AG09309 (cell line): Measurements from ENCODE around the gene PVR.

Experiments used
- DNase-seq: peaks from one replicate; pipeline ENCODE4 v3.0.0-alpha.2; 2010; ENCODE audit warnings: low read depth
- H3K4me3 ChIP-seq: 2 replicates; pipeline ENCODE4 v1.5.1; 2011; ENCODE audit warnings: mild to moderate bottlenecking, low read depth, low read length, moderate library complexity; ENCODE audit not compliant: control insufficient read depth
- TF ChIP-seq, protein P1 (sequence below): IDR thresholded peaks from 2 replicates; pipeline ENCODE4 v1.5.1; 2011; ENCODE audit warnings: mild to moderate bottlenecking, low read depth, low read length, inconsistent platforms; ENCODE audit not compliant: insufficient read depth, control insufficient read depth; ENCODE audit errors: missing control alignments

The PVR gene

DNA sequence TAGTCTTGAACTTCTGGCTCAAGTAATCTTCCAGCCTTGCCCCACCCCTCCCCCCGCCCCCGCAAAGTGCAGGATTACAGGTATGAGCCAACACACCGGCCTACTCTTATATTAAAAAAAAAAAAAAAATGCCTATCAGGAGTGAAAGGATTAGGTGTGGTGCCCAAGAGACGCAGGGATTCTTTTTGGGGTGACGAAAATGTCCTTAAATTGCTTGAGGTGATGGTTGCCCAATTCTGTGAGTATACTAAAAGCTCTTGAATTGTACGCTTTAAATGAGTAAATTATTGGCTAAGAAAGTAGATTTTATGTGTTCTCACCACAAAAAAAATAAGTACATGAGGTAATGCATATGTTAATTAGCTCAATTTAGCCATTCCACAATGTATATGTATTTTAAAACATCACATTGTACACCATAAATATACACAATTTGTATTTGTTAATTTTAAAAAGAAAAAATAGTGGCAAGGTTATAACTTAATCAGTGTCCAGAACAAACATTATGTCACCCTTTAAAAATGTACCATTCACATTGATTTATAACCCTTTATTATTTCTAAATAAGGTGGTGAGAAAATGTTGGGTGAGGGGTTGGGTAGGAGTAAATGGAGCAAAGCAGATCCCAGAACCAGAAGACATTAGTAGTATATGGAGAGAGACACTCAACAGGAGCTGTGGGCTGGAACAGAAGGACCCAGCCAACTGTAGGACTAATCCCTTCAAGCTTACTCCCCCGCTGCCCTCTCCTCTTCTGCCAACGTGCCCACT is 26.4 kb upstream of the PVR start:
- no peak overlapping the region for H3K4me3 ChIP-seq
- TF ChIP-seq, protein P1, sequence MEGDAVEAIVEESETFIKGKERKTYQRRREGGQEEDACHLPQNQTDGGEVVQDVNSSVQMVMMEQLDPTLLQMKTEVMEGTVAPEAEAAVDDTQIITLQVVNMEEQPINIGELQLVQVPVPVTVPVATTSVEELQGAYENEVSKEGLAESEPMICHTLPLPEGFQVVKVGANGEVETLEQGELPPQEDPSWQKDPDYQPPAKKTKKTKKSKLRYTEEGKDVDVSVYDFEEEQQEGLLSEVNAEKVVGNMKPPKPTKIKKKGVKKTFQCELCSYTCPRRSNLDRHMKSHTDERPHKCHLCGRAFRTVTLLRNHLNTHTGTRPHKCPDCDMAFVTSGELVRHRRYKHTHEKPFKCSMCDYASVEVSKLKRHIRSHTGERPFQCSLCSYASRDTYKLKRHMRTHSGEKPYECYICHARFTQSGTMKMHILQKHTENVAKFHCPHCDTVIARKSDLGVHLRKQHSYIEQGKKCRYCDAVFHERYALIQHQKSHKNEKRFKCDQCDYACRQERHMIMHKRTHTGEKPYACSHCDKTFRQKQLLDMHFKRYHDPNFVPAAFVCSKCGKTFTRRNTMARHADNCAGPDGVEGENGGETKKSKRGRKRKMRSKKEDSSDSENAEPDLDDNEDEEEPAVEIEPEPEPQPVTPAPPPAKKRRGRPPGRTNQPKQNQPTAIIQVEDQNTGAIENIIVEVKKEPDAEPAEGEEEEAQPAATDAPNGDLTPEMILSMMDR, result no peak
- no peak for DNase-seq

DNA sequence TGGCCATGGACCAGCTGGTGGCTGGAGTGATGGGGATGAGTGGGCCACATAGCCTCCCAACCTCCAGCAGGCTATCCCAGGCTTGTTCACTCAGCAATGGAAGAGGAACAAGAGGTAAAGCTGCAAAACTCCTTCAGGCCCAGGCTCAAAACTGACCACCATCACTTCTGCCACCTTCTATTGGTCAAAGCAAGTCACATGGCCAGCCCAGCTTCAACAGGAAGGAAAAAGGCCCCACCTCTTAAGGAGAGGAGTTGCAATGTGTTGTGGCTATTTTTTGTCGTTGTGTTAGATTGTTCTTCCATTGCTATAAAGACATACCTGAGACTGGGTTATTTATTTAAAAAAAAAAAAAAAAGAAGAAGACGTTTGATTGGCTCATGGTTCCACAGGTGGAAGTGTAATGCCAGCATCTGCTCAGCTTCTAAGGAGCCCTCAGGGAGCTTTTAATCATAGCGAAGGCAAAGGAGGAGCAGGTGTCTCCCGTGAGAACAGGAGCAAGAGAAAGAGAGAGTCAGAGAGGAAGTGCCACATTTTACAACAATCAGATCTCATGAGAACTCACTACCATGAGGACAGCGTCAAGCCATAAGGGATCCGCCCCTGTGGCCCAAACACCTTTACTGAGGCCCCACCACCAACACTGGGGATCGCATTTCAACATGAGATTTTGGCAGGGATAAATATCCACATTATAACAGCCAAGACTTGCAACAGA is 24.9 kb upstream of the PVR start:
- H3K4me3 ChIP-seq, result no peak overlapping the region
- no peak for DNase-seq
- TF ChIP-seq, protein P1, result no peak

DNA sequence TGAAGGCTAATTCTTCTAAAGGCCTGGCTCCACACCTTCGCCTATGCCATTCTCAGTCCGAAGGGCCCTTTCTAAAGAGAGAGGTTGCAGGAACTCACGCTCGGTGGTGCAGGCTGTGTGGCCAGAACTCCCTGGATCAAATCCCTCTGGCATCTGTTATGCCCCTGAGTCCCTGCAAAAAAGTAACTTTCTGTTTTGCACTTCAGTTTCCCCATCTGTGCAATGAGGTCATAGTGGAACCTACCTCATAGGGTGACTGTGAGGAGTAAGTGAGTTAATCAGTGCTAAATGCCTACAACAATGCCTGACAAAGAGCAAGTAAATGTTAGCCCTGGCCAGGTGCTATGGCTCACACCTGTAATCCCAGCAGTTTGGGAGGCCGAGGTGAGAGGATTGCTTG is 23.0 kb upstream of the PVR start:
- H3K4me3 ChIP-seq, result no peak overlapping the region
- no peak for DNase-seq
- TF ChIP-seq, protein P1, result no peak

DNA sequence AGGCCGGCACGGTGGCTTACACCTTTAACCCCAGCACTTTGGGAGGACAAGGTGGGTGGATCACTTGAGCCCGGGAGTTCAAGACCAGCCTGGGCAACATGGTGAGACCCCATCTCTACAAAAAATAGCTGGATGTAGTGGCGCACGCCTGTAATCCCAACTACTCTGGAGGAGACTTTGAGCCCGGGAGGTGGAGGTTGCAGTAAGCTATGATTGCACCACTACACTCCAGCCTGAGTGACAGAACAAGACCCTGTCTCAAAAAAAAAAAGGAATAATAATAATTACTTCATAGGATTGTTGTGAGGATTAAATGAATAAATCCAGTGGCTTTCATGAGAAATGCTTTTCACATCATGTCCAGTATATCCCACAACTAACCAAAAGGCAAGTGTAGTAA is 22.3 kb upstream of the PVR start:
- DNase-seq, result no peak
- no peak overlapping the region for H3K4me3 ChIP-seq
- TF ChIP-seq, protein P1, result no peak

DNA sequence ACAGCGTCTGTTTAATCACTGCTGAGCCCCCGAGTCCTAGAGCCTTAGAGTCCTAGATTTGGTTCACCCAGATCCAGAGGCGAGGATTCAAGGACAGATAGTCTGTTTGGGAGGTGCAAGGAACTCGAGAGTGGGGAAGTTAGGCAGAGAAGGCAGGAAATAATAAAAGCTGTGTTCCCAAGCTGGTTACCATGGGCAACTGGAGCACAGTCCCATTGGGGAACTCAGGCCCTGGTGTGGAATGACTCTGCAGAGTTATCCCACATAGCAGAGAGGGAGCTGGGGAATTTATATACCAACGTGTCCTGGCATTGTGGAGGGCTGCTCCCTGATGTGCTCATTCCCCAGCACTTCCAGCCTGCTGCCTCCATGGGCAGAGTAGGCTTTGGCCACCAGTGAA is 20.6 kb upstream of the PVR start:
- H3K4me3 ChIP-seq, result no peak overlapping the region
- TF ChIP-seq, protein P1, result no peak
- peak; percentile 34 for DNase-seq

DNA sequence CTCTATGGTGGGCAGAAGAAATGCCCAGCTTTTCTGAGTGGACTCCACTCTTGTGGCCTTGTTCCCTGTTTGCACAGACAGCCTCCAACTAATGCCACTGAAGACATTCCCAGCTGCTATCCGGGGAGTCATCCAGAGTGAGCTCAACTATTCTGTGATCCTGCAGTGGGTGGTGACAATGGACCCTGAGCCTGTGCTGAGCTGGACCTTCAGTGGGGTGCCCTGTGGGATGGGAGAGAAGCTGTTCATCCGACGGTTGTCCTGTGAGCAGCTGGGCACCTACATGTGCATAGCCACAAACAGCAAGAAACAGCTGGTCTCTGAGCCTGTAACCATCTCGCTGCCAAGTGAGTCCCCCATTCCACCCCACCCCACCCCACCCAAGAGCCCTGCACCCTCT is 20.1 kb upstream of the PVR start:
- TF ChIP-seq, protein P1, result no peak
- no peak overlapping the region for H3K4me3 ChIP-seq
- no peak for DNase-seq
